ENCODE measurements around the gene DDX39B.

DDX39B gene

DNA sequence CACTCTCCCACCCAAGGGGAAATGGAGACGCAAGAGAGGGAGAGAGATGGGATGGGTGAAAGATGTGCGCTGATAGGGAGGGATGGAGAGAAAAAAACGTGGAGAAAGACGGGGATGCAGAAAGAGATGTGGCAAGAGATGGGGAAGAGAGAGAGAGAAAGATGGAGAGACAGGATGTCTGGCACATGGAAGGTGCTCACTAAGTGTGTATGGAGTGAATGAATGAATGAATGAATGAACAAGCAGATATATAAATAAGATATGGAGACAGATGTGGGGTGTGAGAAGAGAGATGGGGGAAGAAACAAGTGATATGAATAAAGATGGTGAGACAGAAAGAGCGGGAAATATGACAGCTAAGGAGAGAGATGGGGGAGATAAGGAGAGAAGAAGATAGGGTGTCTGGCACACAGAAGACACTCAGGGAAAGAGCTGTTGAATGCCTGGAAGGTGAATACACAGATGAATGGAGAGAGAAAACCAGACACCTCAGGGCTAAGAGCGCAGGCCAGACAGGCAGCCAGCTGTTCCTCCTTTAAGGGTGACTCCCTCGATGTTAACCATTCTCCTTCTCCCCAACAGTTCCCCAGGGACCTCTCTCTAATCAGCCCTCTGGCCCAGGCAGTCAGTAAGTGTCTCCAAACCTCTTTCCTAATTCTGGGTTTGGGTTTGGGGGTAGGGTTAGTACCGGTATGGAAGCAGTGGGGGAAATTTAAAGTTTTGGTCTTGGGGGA, 34.3 kb upstream of the DDX39B start:
- Histone ChIP-seq H3K9me3 (ENCODE audit: control insufficient read depth, insufficient read depth, low read depth, low read length) (no peaks in the 10 kb centered on the region), H3K27ac (ENCODE audit: extremely low read depth, low read depth, low read length) (no peak overlapping the region), H3K4me3 (ENCODE audit: low read depth, low read length) (no peak overlapping the region), H3K4me1 (ENCODE audit: control insufficient read depth, insufficient read depth, low read length) (peaks cover 1% of the 10 kb centered on the region; the same call in 1 of the 2 replicates), H3K36me3 (ENCODE audit: control insufficient read depth in 2 of 2, insufficient read depth in 1 of 2, low read length in 2 of 2) (no peaks in the 10 kb centered on the region)
- TF ChIP-seq ZNF549 (tag by site-specific recombination; IDR thresholded peaks at IDR 0.05) (no peak), ZNF2 (tag by site-specific recombination; IDR thresholded peaks at IDR 0.05) (no peak), ZBTB21 (tag by site-specific recombination; IDR thresholded peaks at IDR 0.05) (no peak), ZNF366 (tag by site-specific recombination; conservative IDR thresholded peaks at IDR 0.05) (peak; percentile 78), ZNF548 (tag by site-specific recombination; IDR thresholded peaks at IDR 0.05) (no peak), ZNF792 (tag by site-specific recombination; IDR thresholded peaks at IDR 0.05) (no peak), ZNF24 (tag by site-specific recombination; IDR thresholded peaks at IDR 0.05) (peak; percentile 64; the same call in 1 of the 2 replicates), ZNF571 (tag by site-specific recombination; IDR thresholded peaks at IDR 0.05) (no peak), ZNF169 (tag by site-specific recombination; IDR thresholded peaks at IDR 0.05) (no peak), ZNF341 (tag by site-specific recombination; IDR thresholded peaks at IDR 0.05; ENCODE audit: low read depth) (peak; percentile 58), ZNF175 (tag by site-specific recombination; IDR thresholded peaks at IDR 0.05) (no peak), ZNF248 (tag by site-specific recombination; IDR thresholded peaks at IDR 0.05) (no peak)
- TF ChIP-seq, protein P1, sequence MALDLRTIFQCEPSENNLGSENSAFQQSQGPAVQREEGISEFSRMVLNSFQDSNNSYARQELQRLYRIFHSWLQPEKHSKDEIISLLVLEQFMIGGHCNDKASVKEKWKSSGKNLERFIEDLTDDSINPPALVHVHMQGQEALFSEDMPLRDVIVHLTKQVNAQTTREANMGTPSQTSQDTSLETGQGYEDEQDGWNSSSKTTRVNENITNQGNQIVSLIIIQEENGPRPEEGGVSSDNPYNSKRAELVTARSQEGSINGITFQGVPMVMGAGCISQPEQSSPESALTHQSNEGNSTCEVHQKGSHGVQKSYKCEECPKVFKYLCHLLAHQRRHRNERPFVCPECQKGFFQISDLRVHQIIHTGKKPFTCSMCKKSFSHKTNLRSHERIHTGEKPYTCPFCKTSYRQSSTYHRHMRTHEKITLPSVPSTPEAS (tag by site-specific recombination; IDR thresholded peaks at IDR 0.05), result no peak
- CTCF ChIA-PET, result interaction anchor here (0.9 to 18.7 kb wide), 10 partner anchors 8 to 313 kb away, joined by 3 to 518 read pairs (median 6); partner anchors contain the start of genes LST1 and NCR3
- POLR2A ChIA-PET, result interaction anchor here (1.1 to 1.4 kb wide), 2 partner anchors 17 to 25 kb away, joined by 4 to 6 read pairs; partner anchors contain the start of gene NCR3

DNA sequence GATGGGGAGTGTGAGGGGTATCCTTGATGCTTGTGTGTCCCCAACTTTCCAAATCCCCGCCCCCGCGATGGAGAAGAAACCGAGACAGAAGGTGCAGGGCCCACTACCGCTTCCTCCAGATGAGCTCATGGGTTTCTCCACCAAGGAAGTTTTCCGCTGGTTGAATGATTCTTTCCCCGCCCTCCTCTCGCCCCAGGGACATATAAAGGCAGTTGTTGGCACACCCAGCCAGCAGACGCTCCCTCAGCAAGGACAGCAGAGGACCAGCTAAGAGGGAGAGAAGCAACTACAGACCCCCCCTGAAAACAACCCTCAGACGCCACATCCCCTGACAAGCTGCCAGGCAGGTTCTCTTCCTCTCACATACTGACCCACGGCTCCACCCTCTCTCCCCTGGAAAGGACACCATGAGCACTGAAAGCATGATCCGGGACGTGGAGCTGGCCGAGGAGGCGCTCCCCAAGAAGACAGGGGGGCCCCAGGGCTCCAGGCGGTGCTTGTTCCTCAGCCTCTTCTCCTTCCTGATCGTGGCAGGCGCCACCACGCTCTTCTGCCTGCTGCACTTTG, 33.6 kb upstream of the DDX39B start, which contains the start of gene TNF:
TNF (plus strand) TSS at position 231 of the 567 bp plus-strand sequence; CDS start at position 408, 177 bp downstream.
- Histone ChIP-seq H3K27ac (ENCODE audit: extremely low read depth, low read depth, low read length) (no peak within 1 kb of the TSS), H3K36me3 (ENCODE audit: control insufficient read depth in 2 of 2, insufficient read depth in 1 of 2, low read length in 2 of 2) (no peaks in the 10 kb centered on the region), H3K4me3 (ENCODE audit: low read depth, low read length) (no peak within 1 kb of the TSS), H3K9me3 (ENCODE audit: control insufficient read depth, insufficient read depth, low read depth, low read length) (no peaks in the 10 kb centered on the region), H3K4me1 (ENCODE audit: control insufficient read depth, insufficient read depth, low read length) (no peaks in the 10 kb centered on the region)
- ChIA-PET POLR2A (interaction anchor here (0.5 to 1.3 kb wide), 2 partner anchors 47 to 427 kb away, joined by 3 to 5 read pairs; no protein-coding TSS in a partner anchor), CTCF (interaction anchor here (0.7 to 18.7 kb wide), 9 partner anchors 9 to 314 kb away, joined by 3 to 518 read pairs (median 5); partner anchors contain the start of genes ATP6V1G2, LST1 and NCR3)
- TF ChIP-seq, protein P2, sequence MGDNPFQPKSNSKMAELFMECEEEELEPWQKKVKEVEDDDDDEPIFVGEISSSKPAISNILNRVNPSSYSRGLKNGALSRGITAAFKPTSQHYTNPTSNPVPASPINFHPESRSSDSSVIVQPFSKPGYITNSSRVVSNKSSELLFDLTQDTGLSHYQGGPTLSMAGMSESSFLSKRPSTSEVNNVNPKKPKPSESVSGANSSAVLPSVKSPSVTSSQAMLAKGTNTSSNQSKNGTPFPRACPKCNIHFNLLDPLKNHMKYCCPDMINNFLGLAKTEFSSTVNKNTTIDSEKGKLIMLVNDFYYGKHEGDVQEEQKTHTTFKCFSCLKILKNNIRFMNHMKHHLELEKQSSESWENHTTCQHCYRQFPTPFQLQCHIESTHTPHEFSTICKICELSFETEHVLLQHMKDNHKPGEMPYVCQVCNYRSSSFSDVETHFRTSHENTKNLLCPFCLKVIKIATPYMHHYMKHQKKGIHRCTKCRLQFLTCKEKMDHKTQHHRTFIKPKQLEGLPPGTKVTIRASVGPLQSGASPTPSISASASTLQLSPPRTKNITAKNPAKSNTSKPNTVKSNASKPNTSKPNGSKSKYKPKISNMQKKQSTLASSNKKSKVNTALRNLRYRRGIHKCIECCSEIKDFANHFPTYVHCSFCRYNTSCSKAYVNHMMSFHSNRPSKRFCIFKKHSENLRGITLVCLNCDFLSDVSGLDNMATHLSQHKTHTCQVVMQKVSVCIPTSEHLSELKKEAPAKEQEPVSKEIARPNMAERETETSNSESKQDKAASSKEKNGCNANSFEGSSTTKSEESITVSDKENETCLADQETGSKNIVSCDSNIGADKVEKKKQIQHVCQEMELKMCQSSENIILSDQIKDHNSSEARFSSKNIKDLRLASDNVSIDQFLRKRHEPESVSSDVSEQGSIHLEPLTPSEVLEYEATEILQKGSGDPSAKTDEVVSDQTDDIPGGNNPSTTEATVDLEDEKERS (tag by site-specific recombination; IDR thresholded peaks at IDR 0.05), result no peak
- TF ChIP-seq, protein P3, sequence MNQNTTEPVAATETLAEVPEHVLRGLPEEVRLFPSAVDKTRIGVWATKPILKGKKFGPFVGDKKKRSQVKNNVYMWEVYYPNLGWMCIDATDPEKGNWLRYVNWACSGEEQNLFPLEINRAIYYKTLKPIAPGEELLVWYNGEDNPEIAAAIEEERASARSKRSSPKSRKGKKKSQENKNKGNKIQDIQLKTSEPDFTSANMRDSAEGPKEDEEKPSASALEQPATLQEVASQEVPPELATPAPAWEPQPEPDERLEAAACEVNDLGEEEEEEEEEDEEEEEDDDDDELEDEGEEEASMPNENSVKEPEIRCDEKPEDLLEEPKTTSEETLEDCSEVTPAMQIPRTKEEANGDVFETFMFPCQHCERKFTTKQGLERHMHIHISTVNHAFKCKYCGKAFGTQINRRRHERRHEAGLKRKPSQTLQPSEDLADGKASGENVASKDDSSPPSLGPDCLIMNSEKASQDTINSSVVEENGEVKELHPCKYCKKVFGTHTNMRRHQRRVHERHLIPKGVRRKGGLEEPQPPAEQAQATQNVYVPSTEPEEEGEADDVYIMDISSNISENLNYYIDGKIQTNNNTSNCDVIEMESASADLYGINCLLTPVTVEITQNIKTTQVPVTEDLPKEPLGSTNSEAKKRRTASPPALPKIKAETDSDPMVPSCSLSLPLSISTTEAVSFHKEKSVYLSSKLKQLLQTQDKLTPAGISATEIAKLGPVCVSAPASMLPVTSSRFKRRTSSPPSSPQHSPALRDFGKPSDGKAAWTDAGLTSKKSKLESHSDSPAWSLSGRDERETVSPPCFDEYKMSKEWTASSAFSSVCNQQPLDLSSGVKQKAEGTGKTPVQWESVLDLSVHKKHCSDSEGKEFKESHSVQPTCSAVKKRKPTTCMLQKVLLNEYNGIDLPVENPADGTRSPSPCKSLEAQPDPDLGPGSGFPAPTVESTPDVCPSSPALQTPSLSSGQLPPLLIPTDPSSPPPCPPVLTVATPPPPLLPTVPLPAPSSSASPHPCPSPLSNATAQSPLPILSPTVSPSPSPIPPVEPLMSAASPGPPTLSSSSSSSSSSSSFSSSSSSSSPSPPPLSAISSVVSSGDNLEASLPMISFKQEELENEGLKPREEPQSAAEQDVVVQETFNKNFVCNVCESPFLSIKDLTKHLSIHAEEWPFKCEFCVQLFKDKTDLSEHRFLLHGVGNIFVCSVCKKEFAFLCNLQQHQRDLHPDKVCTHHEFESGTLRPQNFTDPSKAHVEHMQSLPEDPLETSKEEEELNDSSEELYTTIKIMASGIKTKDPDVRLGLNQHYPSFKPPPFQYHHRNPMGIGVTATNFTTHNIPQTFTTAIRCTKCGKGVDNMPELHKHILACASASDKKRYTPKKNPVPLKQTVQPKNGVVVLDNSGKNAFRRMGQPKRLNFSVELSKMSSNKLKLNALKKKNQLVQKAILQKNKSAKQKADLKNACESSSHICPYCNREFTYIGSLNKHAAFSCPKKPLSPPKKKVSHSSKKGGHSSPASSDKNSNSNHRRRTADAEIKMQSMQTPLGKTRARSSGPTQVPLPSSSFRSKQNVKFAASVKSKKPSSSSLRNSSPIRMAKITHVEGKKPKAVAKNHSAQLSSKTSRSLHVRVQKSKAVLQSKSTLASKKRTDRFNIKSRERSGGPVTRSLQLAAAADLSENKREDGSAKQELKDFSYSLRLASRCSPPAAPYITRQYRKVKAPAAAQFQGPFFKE (tag by site-specific recombination; IDR thresholded peaks at IDR 0.05; ENCODE audit: borderline replicate concordance), result no peak
- TF ChIP-seq ZNF37A (tag by site-specific recombination; IDR thresholded peaks at IDR 0.05) (no peak), ZNF211 (tag by site-specific recombination; IDR thresholded peaks at IDR 0.05; ENCODE audit: low read depth) (no peak), ZBTB48 (tag by site-specific recombination; IDR thresholded peaks at IDR 0.05) (0 out of 2 replicates have a peak, but pooled peaks have one; percentile 37), ZNF777 (tag by site-specific recombination; IDR thresholded peaks at IDR 0.05; ENCODE audit: borderline replicate concordance) (no peak), MEIS1 (CRISPR knock-in tag; IDR thresholded peaks at IDR 0.05; ENCODE audit: borderline replicate concordance) (no peak), ZNF830 (tag by site-specific recombination; IDR thresholded peaks at IDR 0.05; ENCODE audit: low read depth) (no peak), ZNF335 (tag by site-specific recombination; conservative IDR thresholded peaks at IDR 0.05) (no peak)
